Lower lobe of right lung (tissue), 2 donors: Measurements from ENCODE around the gene SDK1. TPM values are rescaled to one million over a fixed set of nuclear protein-coding genes. Genes with fewer than 3 reads are reported as not detected.
"Not testable (repeated sequence)": the region's sequence is repeated elsewhere in the genome, so short reads cannot be mapped to it uniquely, and the experiment has no call there.

Source experiments
- ATAC-seq, 2 donors: fragments of 200-7000 bp; cut with Tn5 transposase; one replicate each; pipeline ENCODE4 v1.9.1; 2020 to 2022; ENCODE audit warnings: mild to moderate bottlenecking in 2 of 2, moderate library complexity in 2 of 2
- DNase-seq: peaks from one replicate; pipeline ENCODE4 v3.0.0-alpha.2; 2020
- H3K27ac ChIP-seq: fragments of 200-600 bp; one replicate; pipeline ENCODE4 v1.8.0; 2022
- H3K27me3 ChIP-seq: fragments of 200-600 bp; one replicate; pipeline ENCODE4 v1.8.0; 2022; ENCODE audit warnings: low read depth
- H3K36me3 ChIP-seq: fragments of 200-600 bp; one replicate; pipeline ENCODE4 v1.8.0; 2022; ENCODE audit warnings: mild to moderate bottlenecking
- H3K4me1 ChIP-seq: fragments of 200-600 bp; one replicate; pipeline ENCODE4 v1.8.0; 2022
- H3K4me3 ChIP-seq: fragments of 200-600 bp; one replicate; pipeline ENCODE4 v1.8.0; 2022; ENCODE audit warnings: mild to moderate bottlenecking
- H3K9me3 ChIP-seq: fragments of 200-600 bp; one replicate; pipeline ENCODE4 v1.8.0; 2022
- intact Hi-C: fragments of 100-400 bp; cut with DNase I; formaldehyde crosslinking; loops from one replicate; pipeline ENCODE4 v1.11.0; 2022
- total RNA-seq: library from RNA; stranded (reverse); fragmentation: NEBNext Ultra II Directional; extraction: Animal tissue kit (Norgen Biotek cat#: 25700); gene quantifications from one replicate; pipeline ENCODE4 v1.2.1, GENCODE V29; 2021
- TF ChIP-seq, protein P1 (sequence below): fragments of 200-600 bp; IDR thresholded peaks from one replicate; pipeline ENCODE4 v1.8.0; 2022; ENCODE audit warnings: antibody characterized with exemption, mild to moderate bottlenecking
- donor health status: DM: no; HTN: yes; CAD: no; lungs with severe emphysema.

The SDK1 gene
- total RNA-seq, 1 donor from 2014 or later, result 10.0 TPM

DNA sequence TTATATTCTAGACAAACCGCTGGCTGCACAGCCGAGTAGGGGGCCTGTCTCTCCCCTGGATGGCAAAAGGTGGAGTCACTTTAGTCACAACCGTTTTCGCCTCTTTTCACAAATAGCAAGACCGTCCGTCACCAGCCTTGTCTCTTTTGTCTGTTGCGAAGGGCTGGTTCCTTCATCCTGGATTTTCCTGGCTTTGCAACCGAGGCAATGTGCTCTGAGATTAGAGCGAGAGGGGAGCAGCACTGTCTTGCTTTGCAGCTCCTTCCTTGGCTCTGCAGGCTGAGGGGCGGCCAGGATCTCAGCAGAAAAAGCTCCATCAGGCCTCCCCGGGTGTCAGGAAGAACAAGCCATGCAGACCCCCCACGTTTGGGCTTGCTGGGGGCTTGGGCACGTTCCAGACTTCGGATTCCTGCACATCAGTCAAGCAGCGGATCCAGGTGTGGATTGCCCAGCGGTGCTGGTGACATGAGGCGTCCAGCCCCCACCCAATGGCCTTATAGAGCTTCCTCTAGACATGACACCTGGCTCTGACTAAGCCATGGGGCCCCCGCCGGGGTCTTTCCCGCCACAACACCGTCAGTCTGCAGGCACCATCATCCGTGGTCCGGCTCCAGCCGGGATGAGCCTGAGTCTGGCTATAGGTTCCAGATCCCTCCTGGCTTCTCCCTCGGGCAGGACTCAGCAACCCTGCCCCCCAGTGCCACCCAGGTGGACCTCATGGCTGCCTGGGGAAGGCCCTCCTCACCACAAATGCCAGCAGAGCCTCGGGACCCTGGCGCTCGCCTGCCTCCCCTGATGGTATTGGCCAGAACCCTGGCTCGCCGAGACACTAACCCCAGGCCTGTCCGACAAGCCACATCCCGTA lies 913.5 kb downstream of the SDK1 start:
- ATAC-seq (no peak), DNase-seq (no peak)
- intact Hi-C loops, result no loop called here
- TF ChIP-seq, protein P1, sequence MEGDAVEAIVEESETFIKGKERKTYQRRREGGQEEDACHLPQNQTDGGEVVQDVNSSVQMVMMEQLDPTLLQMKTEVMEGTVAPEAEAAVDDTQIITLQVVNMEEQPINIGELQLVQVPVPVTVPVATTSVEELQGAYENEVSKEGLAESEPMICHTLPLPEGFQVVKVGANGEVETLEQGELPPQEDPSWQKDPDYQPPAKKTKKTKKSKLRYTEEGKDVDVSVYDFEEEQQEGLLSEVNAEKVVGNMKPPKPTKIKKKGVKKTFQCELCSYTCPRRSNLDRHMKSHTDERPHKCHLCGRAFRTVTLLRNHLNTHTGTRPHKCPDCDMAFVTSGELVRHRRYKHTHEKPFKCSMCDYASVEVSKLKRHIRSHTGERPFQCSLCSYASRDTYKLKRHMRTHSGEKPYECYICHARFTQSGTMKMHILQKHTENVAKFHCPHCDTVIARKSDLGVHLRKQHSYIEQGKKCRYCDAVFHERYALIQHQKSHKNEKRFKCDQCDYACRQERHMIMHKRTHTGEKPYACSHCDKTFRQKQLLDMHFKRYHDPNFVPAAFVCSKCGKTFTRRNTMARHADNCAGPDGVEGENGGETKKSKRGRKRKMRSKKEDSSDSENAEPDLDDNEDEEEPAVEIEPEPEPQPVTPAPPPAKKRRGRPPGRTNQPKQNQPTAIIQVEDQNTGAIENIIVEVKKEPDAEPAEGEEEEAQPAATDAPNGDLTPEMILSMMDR, result no peak
- Histone ChIP-seq H3K36me3 (no peaks in the 10 kb centered on the region), H3K27ac (no peak overlapping the region), H3K4me3 (no peak overlapping the region), H3K4me1 (no peaks in the 10 kb centered on the region), H3K9me3 (no peaks in the 10 kb centered on the region), H3K27me3 (no peaks in the 10 kb centered on the region)

DNA sequence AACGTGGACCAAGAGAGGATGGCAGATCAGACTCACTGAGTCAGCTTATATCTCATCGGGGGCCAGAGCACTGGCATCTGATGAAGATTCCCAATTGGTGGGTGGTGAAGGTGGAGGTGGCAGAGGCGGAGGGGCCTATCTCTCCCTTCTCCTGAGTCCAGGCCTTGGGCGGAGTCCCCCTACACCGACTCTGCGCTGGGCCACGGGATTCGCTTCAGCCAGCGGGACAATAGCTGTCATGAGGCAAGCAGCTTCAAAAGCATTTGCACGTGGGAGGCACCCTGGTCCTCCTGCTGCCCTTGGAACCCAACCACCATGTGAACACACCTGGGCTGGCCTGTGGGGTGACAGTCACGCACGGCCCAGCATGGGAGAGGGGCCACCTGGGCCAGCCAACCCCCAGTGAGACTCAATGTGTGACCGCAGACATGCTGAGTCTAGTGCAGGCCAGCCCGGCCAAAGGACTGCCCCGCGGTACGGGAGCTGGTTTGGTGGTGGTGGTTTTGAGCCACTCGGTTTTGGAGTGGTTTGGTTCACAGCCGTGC lies 914.2 kb downstream of the SDK1 start:
- Histone ChIP-seq H3K27ac (no peak overlapping the region), H3K27me3 (no peaks in the 10 kb centered on the region), H3K36me3 (no peaks in the 10 kb centered on the region), H3K9me3 (no peaks in the 10 kb centered on the region), H3K4me1 (no peaks in the 10 kb centered on the region), H3K4me3 (no peak overlapping the region)
- TF ChIP-seq, protein P1, result no peak
- DNase-seq, result no peak
- peak in 1 of 2 donors; percentile 34 for ATAC-seq
- intact Hi-C loops, result no loop called here

- intact Hi-C loops, result no loop called here
- no peaks in the 10 kb centered on the region for H3K9me3 ChIP-seq
- ATAC-seq, result no peak
- DNase-seq, result no peak
- H3K4me1 ChIP-seq, result no peaks in the 10 kb centered on the region
- H3K27me3 ChIP-seq, result no peaks in the 10 kb centered on the region
- H3K27ac ChIP-seq, result no peak overlapping the region
- no peak overlapping the region for H3K4me3 ChIP-seq
- TF ChIP-seq, protein P1, result no peak
- H3K36me3 ChIP-seq, result no peaks in the 10 kb centered on the region
Observed at GRCh38 chr7:4216016-4216415, 915.0 kb downstream of the SDK1 start.

- H3K4me1 ChIP-seq, H3K9me3 ChIP-seq, H3K27ac ChIP-seq, ATAC-seq, H3K4me3 ChIP-seq, intact Hi-C loops, H3K27me3 ChIP-seq, DNase-seq, H3K36me3 ChIP-seq: not testable (repeated sequence)
Observed at GRCh38 chr7:4217126-4217660, 916.1 kb downstream of the SDK1 start.

DNA sequence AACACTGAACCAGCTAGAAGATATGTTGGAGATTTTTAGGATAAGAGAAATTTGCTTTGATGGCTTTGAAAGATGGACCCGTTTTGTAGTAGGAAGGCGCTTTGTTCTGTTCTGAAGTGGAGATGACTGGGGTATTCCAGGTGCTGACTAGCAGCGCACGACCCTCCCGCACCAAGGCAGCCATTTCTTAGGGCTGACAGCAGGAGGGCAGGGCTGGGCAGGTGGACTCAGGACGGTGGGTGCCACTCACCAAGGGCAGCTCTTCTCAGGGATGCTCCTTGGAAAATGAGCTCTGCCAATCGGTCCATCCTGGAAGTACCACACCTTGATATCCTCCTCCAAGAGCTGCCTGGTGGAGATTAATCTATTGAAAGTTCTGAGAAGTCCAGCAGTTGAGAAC lies 917.4 kb downstream of the SDK1 start:
- H3K4me3 ChIP-seq, result no peak overlapping the region
- ATAC-seq, result no peak
- TF ChIP-seq, protein P1, result no peak

GRCh38 chr7:4220011-4220410 lies 919.0 kb downstream of the SDK1 start:
- TF ChIP-seq, protein P1, result no peak
- DNase-seq (no peak), ATAC-seq (no peak)
- no peak overlapping the region for H3K27ac ChIP-seq
- no peaks in the 10 kb centered on the region for H3K27me3 ChIP-seq
- H3K4me3 ChIP-seq, result no peak overlapping the region
- H3K36me3 ChIP-seq, result no peaks in the 10 kb centered on the region
- no peaks in the 10 kb centered on the region for H3K9me3 ChIP-seq
- intact Hi-C loops, result no loop called here
- no peaks in the 10 kb centered on the region for H3K4me1 ChIP-seq

More for the DNA sequence above, 917.4 kb downstream of the SDK1 start:
- Histone ChIP-seq H3K27ac (no peak overlapping the region), H3K4me1 (no peaks in the 10 kb centered on the region), H3K36me3 (no peaks in the 10 kb centered on the region), H3K27me3 (no peaks in the 10 kb centered on the region), H3K9me3 (no peaks in the 10 kb centered on the region)
- intact Hi-C loops, result no loop called here
- no peak for DNase-seq
